Mucosa of descending colon (tissue), 3 donors: Measurements from ENCODE around the gene VSIG10. TPM values are rescaled to one million over a fixed set of nuclear protein-coding genes. Genes with fewer than 3 reads are reported as not detected.
A peak's percentile ranks its signal among the peaks of the same experiment; 100 is the strongest.

Experiments used
- ATAC-seq: fragments of 200-7000 bp; cut with Tn5 transposase; one replicate; pipeline ENCODE4 v1.9.1; 2020; ENCODE audit warnings: mild to moderate bottlenecking, moderate library complexity
- DNase-seq, 3 donors: peaks; one replicate each; pipeline ENCODE4 v3.0.0-alpha.2; 2020
- H3K36me3 ChIP-seq: fragments of 200-600 bp; one replicate; pipeline ENCODE4 v1.8.0; 2021; ENCODE audit warnings: low read depth, mild to moderate bottlenecking
- H3K4me1 ChIP-seq: fragments of 200-600 bp; one replicate; pipeline ENCODE4 v1.8.0; 2021; ENCODE audit warnings: low read depth, mild to moderate bottlenecking
- H3K4me3 ChIP-seq: fragments of 200-600 bp; one replicate; pipeline ENCODE4 v1.8.0; 2021; ENCODE audit warnings: mild to moderate bottlenecking
- H3K9me3 ChIP-seq: fragments of 200-600 bp; one replicate; pipeline ENCODE4 v1.8.0; 2021; ENCODE audit warnings: mild to moderate bottlenecking
- CTCF ChIP-seq: fragments of 200-600 bp; IDR thresholded peaks from one replicate; pipeline ENCODE4 v1.8.0; 2022; ENCODE audit warnings: antibody characterized with exemption, mild to moderate bottlenecking
- intact Hi-C, 2 donors: fragments of 100-400 bp; cut with DNase I in 1 of 2; cut with micrococcal nuclease in 1 of 2; formaldehyde crosslinking; loops; one replicate each; pipeline versions ENCODE4 v1.11.0 to v1.11.1; 2022; cut with DNase I, micrococcal nuclease
- total RNA-seq, 3 donors: library from RNA; stranded (reverse); fragmentation: NEBNext Ultra II Directional in 2 of 3; extraction: Animal tissue kit (Norgen Biotek cat#: 25700) in 2 of 3; gene quantifications; one replicate each; pipeline versions ENCODE4 v1.2.1 to v1.2.4, GENCODE V29; 2021 to 2023
- donor health status: DM: no; HTN: no; CAD: no; lungs with moderate emphysema.
- donor health status: DM: no; HTN: no; CAD: no.
- donor health status: DM: no; HTN: yes; CAD: no.

Gene VSIG10
- total RNA-seq, 3 donors from 2014 or later, result 56.2 to 131 (median 68.7) TPM

- Histone ChIP-seq H3K4me1 (no peaks in the 10 kb centered on the region), H3K9me3 (no peaks in the 10 kb centered on the region), H3K36me3 (peaks cover 5% of the 10 kb centered on the region), H3K4me3 (no peak overlapping the region)
- no peak for DNase-seq
- no peak for TF ChIP-seq CTCF
- no peak for ATAC-seq
- intact Hi-C loops, result no loop called here
Measured at GRCh38 chr12:118044075-118044474, 59.7 kb downstream of the VSIG10 start.

- Histone ChIP-seq H3K9me3 (no peaks in the 10 kb centered on the region), H3K4me1 (no peaks in the 10 kb centered on the region), H3K4me3 (no peak overlapping the region), H3K36me3 (peaks cover 12% of the 10 kb centered on the region)
- DNase-seq, result no peak
- TF ChIP-seq CTCF, result no peak
- ATAC-seq, result no peak
- intact Hi-C loops, result no loop called here
Measured at GRCh38 chr12:118042091-118042490, 61.7 kb downstream of the VSIG10 start.

DNA sequence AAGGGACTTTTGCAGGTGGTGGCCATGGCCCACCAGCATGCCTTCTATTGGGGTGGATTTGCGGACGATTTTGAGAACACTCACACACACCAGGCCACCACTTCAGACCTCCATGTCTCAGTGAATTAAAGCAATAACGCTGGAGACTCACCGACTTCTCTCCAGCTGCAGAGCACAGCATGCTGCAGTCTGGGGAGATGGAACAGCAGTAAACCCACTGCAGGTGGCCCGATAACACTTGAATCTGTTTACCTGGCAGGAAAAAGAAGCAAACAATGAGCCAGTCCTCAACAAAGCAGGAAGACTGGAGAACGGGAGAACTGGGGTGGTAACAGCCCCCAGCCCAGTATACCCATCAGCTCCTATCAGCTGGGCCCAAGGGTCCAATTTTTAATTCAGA is 65.7 kb downstream of the VSIG10 start:
- ATAC-seq, result no peak
- H3K4me3 ChIP-seq, result no peak overlapping the region
- intact Hi-C loops, result loop anchor here (10.0 kb wide), 1 partner anchor 163 kb away; no protein-coding TSS in a partner anchor
- no peaks in the 10 kb centered on the region for H3K4me1 ChIP-seq
- H3K9me3 ChIP-seq, result no peaks in the 10 kb centered on the region
- TF ChIP-seq CTCF, result no peak
- DNase-seq, result no peak
- H3K36me3 ChIP-seq, result peaks cover 12% of the 10 kb centered on the region

DNA sequence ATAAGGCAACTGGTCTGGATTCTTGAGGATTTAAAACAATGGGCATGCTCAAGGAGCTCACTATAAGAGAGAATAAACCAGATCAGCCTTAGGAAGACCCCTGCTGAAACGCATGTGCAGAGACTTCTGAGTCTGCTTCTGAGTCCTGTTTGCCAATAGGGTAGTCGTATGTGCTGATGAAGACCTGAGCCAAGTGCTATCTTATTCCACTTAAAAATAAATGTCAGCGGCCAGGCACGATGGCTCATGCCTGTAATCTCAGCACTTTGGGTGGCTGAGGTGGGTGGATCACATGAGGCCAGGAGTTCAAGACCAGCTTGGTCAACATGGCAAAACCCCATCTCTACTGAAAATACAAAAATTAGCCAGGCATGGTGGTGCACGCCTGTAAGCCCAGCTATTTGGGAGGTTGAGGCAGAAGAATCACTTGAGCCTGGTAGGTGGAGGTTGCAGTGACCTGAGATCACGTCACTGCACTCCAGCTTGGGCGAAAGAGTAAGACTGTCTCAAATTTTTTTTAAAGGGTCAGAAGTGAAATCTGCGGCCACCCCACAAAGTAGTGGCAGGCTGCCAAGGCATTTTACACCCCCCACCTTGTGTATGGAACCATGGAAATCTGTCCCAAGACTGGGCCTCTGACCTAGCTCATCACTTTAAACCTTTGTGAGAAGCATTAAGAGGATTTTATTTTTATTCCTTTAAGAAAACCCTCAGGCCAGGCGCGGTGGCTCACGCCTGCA is 67.0 kb downstream of the VSIG10 start:
- no peak for DNase-seq
- no peak for TF ChIP-seq CTCF
- ATAC-seq, result no peak
- Histone ChIP-seq H3K4me3 (no peak overlapping the region), H3K9me3 (no peaks in the 10 kb centered on the region), H3K4me1 (no peaks in the 10 kb centered on the region), H3K36me3 (peaks cover 12% of the 10 kb centered on the region)
- intact Hi-C loops, result loop anchor here (10.0 kb wide), 1 partner anchor 162 kb away; no protein-coding TSS in a partner anchor

DNA sequence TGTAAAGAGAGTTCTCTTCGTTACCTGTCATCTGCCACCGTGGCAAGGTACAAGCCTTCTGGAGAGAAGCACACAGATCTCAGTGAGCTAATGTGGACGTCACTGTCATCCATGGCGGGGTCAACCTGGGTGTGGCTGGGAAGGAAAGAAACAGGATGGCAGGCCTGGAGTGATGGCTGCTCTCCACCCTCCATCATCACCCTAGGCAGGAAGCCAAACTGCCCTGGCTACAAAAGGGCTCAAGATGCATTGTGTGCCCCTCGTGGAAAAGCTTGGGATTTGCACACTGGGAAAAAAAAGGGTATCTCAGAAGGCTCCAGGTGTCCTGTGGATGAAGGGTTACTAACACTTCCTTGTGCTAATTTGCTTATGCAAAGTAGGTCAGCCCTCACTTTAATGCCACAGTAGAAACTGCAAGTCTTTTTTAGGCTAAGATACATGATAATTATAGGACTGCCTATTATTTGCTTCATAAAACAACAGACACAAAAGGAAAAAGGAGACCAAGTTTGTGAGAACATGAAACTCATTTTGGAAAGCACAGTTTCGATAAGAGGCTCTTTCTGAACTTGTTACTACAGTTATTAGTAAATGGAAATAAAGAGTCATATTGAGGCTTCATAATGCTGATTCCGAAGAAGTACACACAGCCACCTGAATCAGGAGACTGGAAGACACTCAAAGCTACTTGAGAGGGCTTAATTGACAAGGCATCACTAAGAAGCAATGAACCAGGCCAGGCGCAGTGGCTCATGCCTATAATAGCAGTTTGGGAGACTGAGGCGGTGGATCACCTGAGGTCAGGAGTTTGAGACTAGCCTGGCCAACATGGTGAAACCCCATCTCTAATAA is 68.4 kb downstream of the VSIG10 start:
- intact Hi-C loops, result loop anchor here (10.0 kb wide), 1 partner anchor 161 kb away; no protein-coding TSS in a partner anchor
- ATAC-seq, result peak; percentile 56

More for the DNA sequence above, 68.4 kb downstream of the VSIG10 start:
- DNase-seq, result no peak
- no peak for TF ChIP-seq CTCF
- Histone ChIP-seq H3K36me3 (peaks cover 8% of the 10 kb centered on the region), H3K9me3 (no peaks in the 10 kb centered on the region), H3K4me3 (no peak overlapping the region), H3K4me1 (no peaks in the 10 kb centered on the region)
